Left lung (tissue), 10 donors: ENCODE measurements around the gene HMX1. TPM values are rescaled to one million over a fixed set of nuclear protein-coding genes. Genes with fewer than 3 reads are reported as not detected.

Source experiments
- ATAC-seq: fragments of 200-7000 bp; cut with Tn5 transposase; one replicate; pipeline ENCODE4 v1.9.1; 2020; ENCODE audit warnings: moderate library complexity
- DNase-seq, 4 donors: peaks; one replicate each; pipeline ENCODE4 v3.0.0-alpha.2; 2013 to 2020
- H3K27ac ChIP-seq, 2 donors: fragments of 200-600 bp; sonication (generic) in 1 of 2; one replicate each; pipeline versions ENCODE4 v1.5.0 to v1.8.0; 2020 to 2021
- H3K27me3 ChIP-seq, 2 donors: fragments of 200-600 bp; sonication (generic) in 1 of 2; one replicate each; pipeline versions ENCODE4 v1.5.0 to v1.8.0; 2020 to 2021
- H3K36me3 ChIP-seq, 2 donors: fragments of 200-600 bp; sonication (generic) in 1 of 2; one replicate each; pipeline versions ENCODE4 v1.5.0 to v1.8.0; 2020 to 2021
- H3K4me1 ChIP-seq, 2 donors: fragments of 200-600 bp; one replicate each; pipeline ENCODE4 v1.8.0; 2021
- H3K4me3 ChIP-seq, 2 donors: fragments of 200-600 bp; sonication (generic) in 1 of 2; one replicate each; pipeline versions ENCODE4 v1.5.0 to v1.8.0; 2020 to 2021; ENCODE audit warnings: mild to moderate bottlenecking in 1 of 2
- H3K9me3 ChIP-seq, 2 donors: fragments of 200-600 bp; sonication (generic) in 1 of 2; one replicate each; pipeline versions ENCODE4 v1.5.0 to v1.8.0; 2020 to 2021
- CTCF ChIP-seq, 2 donors: fragments of 200-600 bp; sonication (generic) in 1 of 2; IDR thresholded peaks; one replicate each; pipeline versions ENCODE4 v1.5.0 to v1.8.0; 2021; ENCODE audit warnings: antibody characterized with exemption in 2 of 2
- intact Hi-C, 2 donors: fragments of 100-400 bp; cut with DNase I; formaldehyde crosslinking; loops; one replicate each; pipeline versions ENCODE4 v1.11.2 to v1.14.2; 2022
- polyA plus RNA-seq, 6 donors: library from polyadenylated mRNA; unstranded; fragments of 120-200 nt; gene quantifications; one replicate each; pipeline ENCODE4 v1.2.1, GENCODE V29; 2013; ENCODE audit not compliant: insufficient read length in 6 of 6
- total RNA-seq, 2 donors: library from RNA; stranded (reverse); fragmentation: NEBNext Ultra II Directional; extraction: Animal tissue kit (Norgen Biotek cat#: 25700); gene quantifications; one replicate each; pipeline ENCODE4 v1.2.1, GENCODE V29; 2021
- donor health status: DM: no; HTN: yes; CAD: no.
- donor health status: DM: no; HTN: no; CAD: no.

Gene HMX1
- total and polyA plus RNA-seq, 8 donors: not detected

- Histone ChIP-seq H3K27ac (no peak overlapping the region), H3K9me3 (no peaks in the 10 kb centered on the region), H3K4me3 (no peak overlapping the region), H3K36me3 (no peaks in the 10 kb centered on the region), H3K27me3 (peaks cover 95 to 100% of the 10 kb centered on the region in 2 donors), H3K4me1 (peaks cover 0 to 6% of the 10 kb centered on the region in 2 donors)
- DNase-seq (no peak), ATAC-seq (no peak)
- no peak for TF ChIP-seq CTCF (IDR thresholded peaks at IDR 0.05)
- intact Hi-C loops: no loop called here
Observed at GRCh38 chr4:8869898-8870646, 1.6 kb downstream of the HMX1 start.

- H3K4me3 ChIP-seq: no peak overlapping the region
- ATAC-seq: no peak
- no peak for DNase-seq
- no peaks in the 10 kb centered on the region for H3K9me3 ChIP-seq
- peaks cover 0 to 6% of the 10 kb centered on the region in 2 donors for H3K4me1 ChIP-seq
- intact Hi-C loops: no loop called here
- peaks cover 96 to 100% of the 10 kb centered on the region in 2 donors for H3K27me3 ChIP-seq
- no peaks in the 10 kb centered on the region for H3K36me3 ChIP-seq
- TF ChIP-seq CTCF (IDR thresholded peaks at IDR 0.05): no peak
- no peak overlapping the region for H3K27ac ChIP-seq
Observed at GRCh38 chr4:8869002-8869897, 2.4 kb downstream of the HMX1 start.

GRCh38 chr4:8868321-8869001 lies 3.2 kb downstream of the HMX1 start:
- Histone ChIP-seq H3K27ac (no peak overlapping the region), H3K36me3 (no peaks in the 10 kb centered on the region), H3K27me3 (peaks cover 96 to 100% of the 10 kb centered on the region in 2 donors), H3K4me3 (no peak overlapping the region), H3K4me1 (peaks cover 0 to 6% of the 10 kb centered on the region in 2 donors), H3K9me3 (no peaks in the 10 kb centered on the region)
- ATAC-seq (no peak), DNase-seq (no peak)
- no peak for TF ChIP-seq CTCF (IDR thresholded peaks at IDR 0.05)
- intact Hi-C loops: no loop called here

GRCh38 chr4:8867624-8868320 lies 3.9 kb downstream of the HMX1 start:
- intact Hi-C loops: no loop called here
- no peaks in the 10 kb centered on the region for H3K36me3 ChIP-seq
- H3K27ac ChIP-seq: no peak overlapping the region
- H3K9me3 ChIP-seq: no peaks in the 10 kb centered on the region
- no peak overlapping the region for H3K4me3 ChIP-seq
- DNase-seq (peak in 1 of 4 donors; percentile 75), ATAC-seq (no peak)
- no peak for TF ChIP-seq CTCF (IDR thresholded peaks at IDR 0.05)
- peaks cover 96 to 100% of the 10 kb centered on the region in 2 donors for H3K27me3 ChIP-seq
- H3K4me1 ChIP-seq: peaks cover 0 to 6% of the 10 kb centered on the region in 2 donors
